HCT116 (cell line): ENCODE data around the gene LSAMP. TPM values are rescaled to one million over a fixed set of nuclear protein-coding genes. Genes with fewer than 3 reads are reported as not detected.

Experiments used
- ATAC-seq: fragments of 200-7000 bp; cut with Tn5 transposase; 2 replicates; pipeline ENCODE4 v1.9.1; 2020; ENCODE audit warnings: mild to moderate bottlenecking, moderate library complexity
- BruUV-seq: library from RNA; stranded (reverse); fragments of 400-500 nt; replicated peaks from 2 replicates; lab custom pipeline; 2021; lab: Mats Ljungman, UMichigan
- CTCF ChIA-PET: fragments of 300-600 bp; sonication (Branson Sonifier 250); formaldehyde crosslinking; loops from one replicate; lab custom pipeline; 2021; ENCODE audit warnings: antibody characterized with exemption; lab: Charles Lee
- POLR2A ChIA-PET: fragments of 300-600, 350-600 bp; sonication (Branson Sonifier 250); formaldehyde crosslinking; loops from one replicate; lab custom pipeline; 2021; ENCODE audit warnings: antibody characterized with exemption; lab: Charles Lee
- RAD21 ChIA-PET, 2 experiments: fragments of 300-600 bp; sonication (Branson Sonifier 250); formaldehyde crosslinking; loops; one replicate each; lab custom pipeline; 2023; ENCODE audit warnings: low total read pairs in 2 of 2; ENCODE audit not compliant: uncharacterized antibody in 2 of 2, unreplicated experiment in 2 of 2, low non-redundant PET in 1 of 2; lab: Charles Lee
- DNase-seq: peaks from one replicate; pipeline ENCODE4 v3.0.0-alpha.2; 2010; ENCODE audit warnings: low read depth, low spot score
- H2AFZ ChIP-seq: fragments of 200-600 bp; shearing (Covaris generic), sonication (generic); 2 replicates; pipeline ENCODE4 v1.6.1; 2017; ENCODE audit warnings: low read depth, mixed run types, mixed read lengths, antibody characterized with exemption, low read length; ENCODE audit not compliant: poor library complexity, severe bottlenecking
- H3K27ac ChIP-seq: 2 replicates; pipeline ENCODE4 v1.5.1; 2012; ENCODE audit warnings: low read depth, low read length
- H3K27me3 ChIP-seq: fragments of 200-600 bp; sonication (generic); 2 replicates; pipeline ENCODE4 v1.6.1; 2016; ENCODE audit warnings: mixed run types, low read length, mixed read lengths; ENCODE audit not compliant: insufficient read depth
- H3K36me3 ChIP-seq, 2 experiments: fragments of 200-500 bp in 1 of 2; fragments of 200-600 bp in 1 of 2; sonication (Bioruptor generic) in 1 of 2; sonication (generic) in 1 of 2; 2 replicates each; pipeline versions ENCODE4 v1.5.1 to v1.6.1; 2014 to 2016; ENCODE audit warnings: low read length in 2 of 2, inconsistent platforms in 1 of 2, mixed read lengths in 1 of 2, mixed run types in 1 of 2; ENCODE audit not compliant: insufficient read depth in 2 of 2, control insufficient read depth in 1 of 2
- H3K4me1 ChIP-seq, 2 experiments: fragments of 200-600 bp in 1 of 2; sonication (generic) in 1 of 2; 2 replicates each; pipeline versions ENCODE4 v1.5.1 to v1.6.1; 2012 to 2017; ENCODE audit warnings: low read length in 2 of 2, inconsistent platforms in 1 of 2, mild to moderate bottlenecking in 1 of 2, mixed read lengths in 1 of 2, mixed run types in 1 of 2, moderate library complexity in 1 of 2; ENCODE audit not compliant: insufficient read depth in 2 of 2, control insufficient read depth in 1 of 2
- H3K4me2 ChIP-seq: fragments of 200-600 bp; sonication (generic); 2 replicates; pipeline ENCODE4 v1.6.1; 2017; ENCODE audit warnings: mixed run types, low read length, mixed read lengths
- H3K4me3 ChIP-seq, 2 experiments: fragments of 200-600 bp in 1 of 2; sonication (generic) in 1 of 2; replicated peaks in 1 of 2; 2 replicates each; pipeline ENCODE4 v1.5.1; 2011 to 2016; ENCODE audit warnings: low read length in 2 of 2, control low read depth in 1 of 2, low read depth in 1 of 2, mild to moderate bottlenecking in 1 of 2, mixed read lengths in 1 of 2, mixed run types in 1 of 2
- H3K79me2 ChIP-seq: fragments of 200-600 bp; sonication (generic); 2 replicates; pipeline ENCODE4 v1.6.1; 2017; ENCODE audit warnings: mild to moderate bottlenecking, mixed run types, low read length, moderate library complexity, mixed read lengths; ENCODE audit not compliant: insufficient read depth
- H3K9ac ChIP-seq: fragments of 200-600 bp; sonication (generic); 2 replicates; pipeline ENCODE4 v1.6.1; 2016; ENCODE audit warnings: low read length, mixed read lengths
- H3K9me2 ChIP-seq: fragments of 200-600 bp; sonication (generic), shearing (Covaris generic); 2 replicates; pipeline ENCODE4 v1.6.1; 2017; ENCODE audit warnings: mixed run types, mild to moderate bottlenecking, moderate library complexity; ENCODE audit not compliant: insufficient read depth
- H3K9me3 ChIP-seq, 2 experiments: fragments of 200-500 bp in 1 of 2; fragments of 200-600 bp in 1 of 2; sonication (Bioruptor generic) in 1 of 2; sonication (generic) in 1 of 2; 2 replicates each; pipeline ENCODE4 v1.6.1; 2014 to 2017; ENCODE audit warnings: low read length in 2 of 2, mixed read lengths in 2 of 2, inconsistent platforms in 1 of 2, low read depth in 1 of 2, mild to moderate bottlenecking in 1 of 2, mixed run types in 1 of 2, moderate library complexity in 1 of 2; ENCODE audit not compliant: control insufficient read depth in 1 of 2, insufficient read depth in 1 of 2
- H4K20me1 ChIP-seq: fragments of 200-600 bp; sonication (generic), shearing (Covaris generic); 2 replicates; pipeline ENCODE4 v1.6.1; 2017; ENCODE audit warnings: mixed run types, mild to moderate bottlenecking, moderate library complexity; ENCODE audit not compliant: insufficient read depth
- CBX3 ChIP-seq: IDR thresholded peaks from 2 replicates; pipeline ENCODE4 v1.6.1; 2012; ENCODE audit warnings: low read depth
- CEBPB ChIP-seq: IDR thresholded peaks from 2 replicates; pipeline ENCODE4 v1.6.1; 2012; ENCODE audit warnings: low read depth
- CTCF ChIP-seq, 3 experiments: fragments of 200-600 bp in 1 of 3; sonication (generic) in 1 of 3; IDR thresholded peaks in 2 of 3; conservative IDR thresholded peaks in 1 of 3; 2 replicates each; pipeline ENCODE4 v1.5.1; 2012 to 2017; ENCODE audit warnings: low read depth in 2 of 3, low read length in 2 of 3, antibody characterized with exemption in 1 of 3, borderline replicate concordance in 1 of 3, control low read depth in 1 of 3, mild to moderate bottlenecking in 1 of 3, mixed read lengths in 1 of 3, mixed run types in 1 of 3, moderate library complexity in 1 of 3; ENCODE audit not compliant: insufficient read depth in 1 of 3
- ELF1 ChIP-seq: IDR thresholded peaks from 2 replicates; pipeline ENCODE4 v1.6.1; 2012; ENCODE audit warnings: low read depth, borderline replicate concordance
- EZH2 ChIP-seq: fragments of 200-600 bp; sonication (generic); IDR thresholded peaks from 2 replicates; pipeline ENCODE4 v1.6.1; 2017; ENCODE audit warnings: antibody characterized with exemption, mixed run types
- FOSL1 ChIP-seq: IDR thresholded peaks from 2 replicates; pipeline ENCODE4 v1.6.1; 2012; ENCODE audit warnings: low read depth
- JUND ChIP-seq: IDR thresholded peaks from 2 replicates; pipeline ENCODE4 v1.6.1; 2012
- MAX ChIP-seq: IDR thresholded peaks from 2 replicates; pipeline ENCODE4 v1.6.1; 2012
- POLR2A ChIP-seq: IDR thresholded peaks from 2 replicates; pipeline ENCODE4 v1.7.0; 2011; ENCODE audit warnings: borderline replicate concordance; ENCODE audit not compliant: insufficient read depth, insufficient read length; ENCODE audit errors: extremely low read depth
- POLR2AphosphoS5 ChIP-seq: IDR thresholded peaks from 2 replicates; pipeline ENCODE4 v1.6.1; 2011; ENCODE audit warnings: mild to moderate bottlenecking, low read depth, low read length, moderate library complexity
- RAD21 ChIP-seq: IDR thresholded peaks from 2 replicates; pipeline ENCODE4 v1.6.1; 2012; ENCODE audit warnings: low read depth, mild to moderate bottlenecking
- SIN3A ChIP-seq: IDR thresholded peaks from 2 replicates; pipeline ENCODE4 v1.6.1; 2012; ENCODE audit warnings: low read depth
- SP1 ChIP-seq: IDR thresholded peaks from 2 replicates; pipeline ENCODE4 v1.6.1; 2012; ENCODE audit warnings: low read depth
- SRF ChIP-seq: IDR thresholded peaks from 2 replicates; pipeline ENCODE4 v1.6.1; 2012; ENCODE audit warnings: low read depth
- TCF7L2 ChIP-seq: IDR thresholded peaks from 2 replicates; pipeline ENCODE4 v1.7.0; 2011; ENCODE audit warnings: borderline replicate concordance, inconsistent platforms; ENCODE audit not compliant: insufficient read depth, insufficient read length; ENCODE audit errors: extremely low read depth
- ZBTB33 ChIP-seq: IDR thresholded peaks from 2 replicates; pipeline ENCODE4 v1.6.1; 2011; ENCODE audit warnings: mild to moderate bottlenecking, low read length, moderate library complexity; ENCODE audit not compliant: insufficient replicate concordance; ENCODE audit errors: extremely low read depth
- ZNF274 ChIP-seq: fragments of 200-500 bp; sonication (Bioruptor generic); IDR thresholded peaks from 2 replicates; pipeline ENCODE4 v1.6.1; 2014; ENCODE audit warnings: mild to moderate bottlenecking, low read depth, low read length, inconsistent platforms
- intact Hi-C: fragments of 100-400 bp; cut with micrococcal nuclease; formaldehyde crosslinking; loops from 2 replicates; pipeline ENCODE4 v1.10.0; 2022
- total RNA-seq: library from RNA; stranded (reverse); gene quantifications from one replicate; pipeline ENCODE4 v1.2.1, GENCODE V29; 2021; ENCODE audit not compliant: unreplicated experiment

The LSAMP gene
- total RNA-seq, 1 experiment from 2014 or later = 0.25 TPM

GRCh38 chr3:116030131-116030850, 415.0 kb downstream of the LSAMP start:
- intact Hi-C loops = no loop called here
- no peaks in the 10 kb centered on the region for H3K36me3 ChIP-seq
- H2AFZ ChIP-seq = no peak overlapping the region
- BruUV-seq = no TSS peak
- no peak overlapping the region for H3K27ac ChIP-seq
- ChIA-PET POLR2A (no interaction called here), CTCF (no interaction called here), RAD21 (no interaction called here)
- no peaks in the 10 kb centered on the region for H3K9me3 ChIP-seq
- H3K79me2 ChIP-seq = no peaks in the 10 kb centered on the region
- DNase-seq = no peak
- no peaks in the 10 kb centered on the region for H4K20me1 ChIP-seq
- no peak overlapping the region for H3K4me3 ChIP-seq
- no peak overlapping the region for H3K9ac ChIP-seq
- H3K4me2 ChIP-seq = no peak overlapping the region
- H3K9me2 ChIP-seq = no peaks in the 10 kb centered on the region
- TF ChIP-seq SP1 (no peak), TCF7L2 (no peak), SIN3A (no peak), ZNF274 (no peak), POLR2A (no peak), MAX (no peak), EZH2 (no peak)
- no peak for ATAC-seq
- no peaks in the 10 kb centered on the region; the same call in 1 of the 2 replicates for H3K27me3 ChIP-seq
- H3K4me1 ChIP-seq = no peaks in the 10 kb centered on the region

- H3K79me2 ChIP-seq = no peaks in the 10 kb centered on the region
- no peak for ATAC-seq
- no peak for DNase-seq
- intact Hi-C loops = no loop called here
- ChIA-PET POLR2A (no interaction called here), CTCF (no interaction called here), RAD21 (no interaction called here)
- H2AFZ ChIP-seq = no peak overlapping the region
- H3K9me3 ChIP-seq = no peaks in the 10 kb centered on the region
- no peak overlapping the region for H3K9ac ChIP-seq
- no peaks in the 10 kb centered on the region for H3K9me2 ChIP-seq
- no peaks in the 10 kb centered on the region for H3K36me3 ChIP-seq
- H3K4me3 ChIP-seq = no peak overlapping the region
- H3K4me1 ChIP-seq = no peaks in the 10 kb centered on the region
- H3K27me3 ChIP-seq = no peaks in the 10 kb centered on the region; the same call in 1 of the 2 replicates
- BruUV-seq = no TSS peak
- no peak overlapping the region for H3K4me2 ChIP-seq
- no peak overlapping the region for H3K27ac ChIP-seq
- H4K20me1 ChIP-seq = no peaks in the 10 kb centered on the region
- TF ChIP-seq RAD21 (no peak), TCF7L2 (no peak), SRF (no peak), FOSL1 (no peak), CTCF (IDR thresholded peaks at IDR 0.05 in 2 of 3, conservative IDR thresholded peaks at IDR 0.05 in 1 of 3; ENCODE audit: borderline replicate concordance in 1 of 3, insufficient read depth in 1 of 3, low read depth in 2 of 3, low read length in 2 of 3) (no peak), POLR2AphosphoS5 (no peak), SP1 (no peak), JUND (no peak), ELF1 (no peak), ZBTB33 (no peak), CEBPB (no peak), MAX (no peak), CBX3 (no peak)
These were observed 416.0 kb downstream of the LSAMP start for GRCh38 chr3:116029266-116029665.
